H1 (cell line): ENCODE data around the gene SH3BP5. TPM values are rescaled to one million over a fixed set of nuclear protein-coding genes. Genes with fewer than 3 reads are reported as not detected.
A peak's percentile ranks its signal among the peaks of the same experiment; 100 is the strongest.

Experiments used
- CEBPB ChIP-seq: IDR thresholded peaks from 2 replicates; pipeline ENCODE4 v1.6.1; 2012; ENCODE audit warnings: low read depth, low read length
- CHD1 ChIP-seq: IDR thresholded peaks from 2 replicates; pipeline ENCODE4 v1.6.1; 2012; ENCODE audit warnings: low read depth, low read length, improper control_type of control experiment
- CHD2 ChIP-seq: IDR thresholded peaks from 2 replicates; pipeline ENCODE4 v1.6.1; 2012; ENCODE audit warnings: low read length, improper control_type of control experiment
- E2F6 ChIP-seq: IDR thresholded peaks from 2 replicates; pipeline ENCODE4 v1.6.1; 2012; ENCODE audit warnings: inconsistent platforms
- EP300 ChIP-seq, 2 experiments: IDR thresholded peaks; 1 replicate in 1 of 2; 2 replicates in 1 of 2; pipeline ENCODE4 v1.6.1; 2011 to 2012; ENCODE audit warnings: low read depth in 2 of 2, low read length in 2 of 2, mild to moderate bottlenecking in 2 of 2, borderline replicate concordance in 1 of 2, inconsistent platforms in 1 of 2, moderate library complexity in 1 of 2
- EZH2 ChIP-seq: fragments of 200-600 bp; sonication (generic); IDR thresholded peaks from 2 replicates; pipeline ENCODE4 v1.7.1; 2012; ENCODE audit warnings: low read depth, mild to moderate bottlenecking, moderate library complexity, low read length, inconsistent platforms; ENCODE audit not compliant: severe bottlenecking
- GABPA ChIP-seq: IDR thresholded peaks from 2 replicates; pipeline ENCODE4 v1.6.1; 2011; ENCODE audit warnings: mild to moderate bottlenecking, low read length, moderate library complexity, borderline replicate concordance; ENCODE audit not compliant: insufficient read depth
- HDAC2 ChIP-seq, 2 experiments: fragments of 300-600 bp in 1 of 2; sonication (generic) in 1 of 2; IDR thresholded peaks; 2 replicates each; pipeline ENCODE4 v1.6.1; 2011 to 2012; ENCODE audit warnings: low read depth in 2 of 2, low read length in 2 of 2, mild to moderate bottlenecking in 2 of 2, moderate library complexity in 2 of 2, borderline replicate concordance in 1 of 2, inconsistent platforms in 1 of 2
- KDM5A ChIP-seq: fragments of 200-600 bp; IDR thresholded peaks from 2 replicates; pipeline ENCODE4 v1.7.1; 2012; ENCODE audit warnings: mild to moderate bottlenecking, low read length, inconsistent platforms, mixed read lengths
- SIN3A ChIP-seq, 2 experiments: IDR thresholded peaks in 1 of 2; conservative IDR thresholded peaks in 1 of 2; 2 replicates each; pipeline ENCODE4 v1.6.1; 2011 to 2012; ENCODE audit warnings: low read length in 2 of 2, improper control_type of control experiment in 1 of 2, low read depth in 1 of 2, mild to moderate bottlenecking in 1 of 2
- SIRT6 ChIP-seq: IDR thresholded peaks from one replicate; pipeline ENCODE4 v1.7.1; 2012; ENCODE audit warnings: low read length, inconsistent platforms
- SIX5 ChIP-seq: IDR thresholded peaks from 2 replicates; pipeline ENCODE4 v1.6.1; 2011; ENCODE audit warnings: mild to moderate bottlenecking, low read depth, low read length
- SP1 ChIP-seq: IDR thresholded peaks from 2 replicates; pipeline ENCODE4 v1.6.1; 2011; ENCODE audit warnings: low read depth, low read length
- TAF1 ChIP-seq: IDR thresholded peaks from 2 replicates; pipeline ENCODE4 v1.6.1; 2011; ENCODE audit warnings: mild to moderate bottlenecking, low read depth, low read length
- TAF7 ChIP-seq: optimal IDR thresholded peaks from 2 replicates; pipeline ENCODE3; 2011; ENCODE audit warnings: low read depth, mild to moderate bottlenecking, inconsistent platforms, low read length, moderate library complexity, borderline replicate concordance
- TBP ChIP-seq: IDR thresholded peaks from 2 replicates; pipeline ENCODE4 v1.6.1; 2011; ENCODE audit warnings: low read depth, low read length, improper control_type of control experiment
- TCF12 ChIP-seq: IDR thresholded peaks from 2 replicates; pipeline ENCODE4 v1.6.1; 2011; ENCODE audit warnings: low read depth, mild to moderate bottlenecking, low read length
- ZNF274 ChIP-seq: IDR thresholded peaks from 2 replicates; pipeline ENCODE4 v1.7.0; 2012; ENCODE audit warnings: low read length, borderline replicate concordance; ENCODE audit errors: extremely low read depth
- polyA plus RNA-seq, 7 experiments: library from polyadenylated mRNA; depleted of rRNA in 3 of 7; stranded (reverse) in 5 of 7; unstranded in 2 of 7; fragments of >200 nt in 5 of 7; fragments of 200-250 nt in 2 of 7; gene quantifications; 1 replicate in 5 of 7; 2 replicates in 1 of 7; 4 replicates in 1 of 7; pipeline versions ENCODE4 v1.2.1 to v1.2.3, GENCODE V29; 2011 to 2013; ENCODE audit warnings: missing spikeins in 2 of 7, mixed read lengths in 2 of 7
- total RNA-seq: library from RNA; stranded (reverse); fragmentation: NEBNext Ultra II Directional; extraction: Animal tissue kit (Norgen Biotek cat#: 25700); gene quantifications from 2 replicates; pipeline ENCODE4 v1.2.1, GENCODE V29; 2021

The SH3BP5 gene
- total and polyA plus RNA-seq, 2 of the 8 experiments (the other 6 are each of a cell fraction or from before 2014, with no cell fraction given), result 7.1 to 9.7 TPM

GRCh38 chr3:15205934-15206661 lies 126.3 kb downstream of the SH3BP5 start, which contains the start of gene CAPN7 (continued):
- TF ChIP-seq HDAC2 (IDR thresholded peaks at IDR 0.05; ENCODE audit: borderline replicate concordance in 1 of 2, low read depth in 2 of 2, low read length in 2 of 2), result peak; percentile 80 to 90
- no peak for TF ChIP-seq CEBPB
- TF ChIP-seq CHD2, result no peak
- TF ChIP-seq SIX5, result no peak
- TF ChIP-seq SIN3A (conservative IDR thresholded peaks at IDR 0.05 in 1 of 2, IDR thresholded peaks at IDR 0.05 in 1 of 2; ENCODE audit: low read depth in 1 of 2, low read length in 2 of 2), result no peak; a peak in 1 of 4 replicates
- TF ChIP-seq TCF12, result no peak
- no peak; the same call in 1 of the 2 replicates for TF ChIP-seq TAF1
- TF ChIP-seq KDM5A, result no peak
- peak; percentile 36; the same call in 1 of the 2 replicates for TF ChIP-seq GABPA
- peak; percentile 18; the same call in 1 of the 2 replicates for TF ChIP-seq E2F6
- TF ChIP-seq EP300 (IDR thresholded peaks at IDR 0.05; ENCODE audit: borderline replicate concordance in 1 of 2, low read depth in 2 of 2, low read length in 2 of 2), result no peak
- peak; percentile 60; the same call in 1 of the 2 replicates for TF ChIP-seq TBP
- no peak for TF ChIP-seq SP1
- no peak for TF ChIP-seq CHD1
- no peak for TF ChIP-seq EZH2
- TF ChIP-seq TAF7, result no peak
- TF ChIP-seq ZNF274, result no peak
- TF ChIP-seq SIRT6, result no peak
